HepG2 (cell line): ENCODE data around the gene WSCD1. TPM values are rescaled to one million over a fixed set of nuclear protein-coding genes. Genes with fewer than 3 reads are reported as not detected.

Experiments used
- SP2 ChIP-seq: sonication (generic); formaldehyde crosslinking; IDR thresholded peaks from 2 replicates; pipeline ENCODE4 v1.5.1; 2020; ENCODE audit warnings: mild to moderate bottlenecking, missing genetic modification reagents
- ZNF317 ChIP-seq: sonication (generic); formaldehyde crosslinking; IDR thresholded peaks from 2 replicates; pipeline ENCODE4 v1.5.0; 2020; ENCODE audit warnings: mild to moderate bottlenecking, missing genetic modification reagents
- ZNF724P ChIP-seq: sonication (generic); formaldehyde crosslinking; IDR thresholded peaks from 2 replicates; pipeline ENCODE4 v1.8.0; 2022; ENCODE audit warnings: missing genetic modification reagents, borderline replicate concordance
- polyA plus RNA-seq, 8 experiments: library from polyadenylated mRNA; depleted of rRNA in 3 of 8; stranded (reverse) in 7 of 8; unstranded in 1 of 8; fragments of >200 nt; fragmentation: Illumina TruSeq in 4 of 8; extraction: Trizol in 4 of 8; gene quantifications; 2 replicates each; pipeline versions ENCODE4 v1.2.1 to v1.2.3, GENCODE V29; 2011 to 2016; ENCODE audit warnings: low read depth in 4 of 8, missing spikeins in 1 of 8, mixed read lengths in 1 of 8; ENCODE audit not compliant: insufficient read depth in 1 of 8
- total RNA-seq, 5 experiments: library from RNA; depleted of rRNA; stranded (reverse); fragments of >200 nt; fragmentation: Illumina TruSeq; extraction: Trizol; gene quantifications; 2 replicates each; pipeline ENCODE4 v1.2.3, GENCODE V29; 2016; ENCODE audit warnings: low read depth in 1 of 5
- TF ChIP-seq, protein P1 (sequence below): sonication (generic); formaldehyde crosslinking; IDR thresholded peaks from 2 replicates; pipeline ENCODE4 v1.5.0; 2020; ENCODE audit warnings: mild to moderate bottlenecking, missing genetic modification reagents, borderline replicate concordance
- TF ChIP-seq, protein P2 (sequence below): sonication (generic); formaldehyde crosslinking; IDR thresholded peaks from 2 replicates; pipeline ENCODE4 v1.4.0; 2020; ENCODE audit warnings: mild to moderate bottlenecking, low read depth, missing genetic modification reagents

WSCD1 gene
- total and polyA plus RNA-seq, 2 of the 13 experiments (the other 11 are each of a cell fraction or from before 2014, with no cell fraction given), result 0.24 to 2.7 TPM

GRCh38 chr17:6162216-6162615 lies 92.0 kb downstream of the WSCD1 start (continued):
- TF ChIP-seq, protein P1, sequence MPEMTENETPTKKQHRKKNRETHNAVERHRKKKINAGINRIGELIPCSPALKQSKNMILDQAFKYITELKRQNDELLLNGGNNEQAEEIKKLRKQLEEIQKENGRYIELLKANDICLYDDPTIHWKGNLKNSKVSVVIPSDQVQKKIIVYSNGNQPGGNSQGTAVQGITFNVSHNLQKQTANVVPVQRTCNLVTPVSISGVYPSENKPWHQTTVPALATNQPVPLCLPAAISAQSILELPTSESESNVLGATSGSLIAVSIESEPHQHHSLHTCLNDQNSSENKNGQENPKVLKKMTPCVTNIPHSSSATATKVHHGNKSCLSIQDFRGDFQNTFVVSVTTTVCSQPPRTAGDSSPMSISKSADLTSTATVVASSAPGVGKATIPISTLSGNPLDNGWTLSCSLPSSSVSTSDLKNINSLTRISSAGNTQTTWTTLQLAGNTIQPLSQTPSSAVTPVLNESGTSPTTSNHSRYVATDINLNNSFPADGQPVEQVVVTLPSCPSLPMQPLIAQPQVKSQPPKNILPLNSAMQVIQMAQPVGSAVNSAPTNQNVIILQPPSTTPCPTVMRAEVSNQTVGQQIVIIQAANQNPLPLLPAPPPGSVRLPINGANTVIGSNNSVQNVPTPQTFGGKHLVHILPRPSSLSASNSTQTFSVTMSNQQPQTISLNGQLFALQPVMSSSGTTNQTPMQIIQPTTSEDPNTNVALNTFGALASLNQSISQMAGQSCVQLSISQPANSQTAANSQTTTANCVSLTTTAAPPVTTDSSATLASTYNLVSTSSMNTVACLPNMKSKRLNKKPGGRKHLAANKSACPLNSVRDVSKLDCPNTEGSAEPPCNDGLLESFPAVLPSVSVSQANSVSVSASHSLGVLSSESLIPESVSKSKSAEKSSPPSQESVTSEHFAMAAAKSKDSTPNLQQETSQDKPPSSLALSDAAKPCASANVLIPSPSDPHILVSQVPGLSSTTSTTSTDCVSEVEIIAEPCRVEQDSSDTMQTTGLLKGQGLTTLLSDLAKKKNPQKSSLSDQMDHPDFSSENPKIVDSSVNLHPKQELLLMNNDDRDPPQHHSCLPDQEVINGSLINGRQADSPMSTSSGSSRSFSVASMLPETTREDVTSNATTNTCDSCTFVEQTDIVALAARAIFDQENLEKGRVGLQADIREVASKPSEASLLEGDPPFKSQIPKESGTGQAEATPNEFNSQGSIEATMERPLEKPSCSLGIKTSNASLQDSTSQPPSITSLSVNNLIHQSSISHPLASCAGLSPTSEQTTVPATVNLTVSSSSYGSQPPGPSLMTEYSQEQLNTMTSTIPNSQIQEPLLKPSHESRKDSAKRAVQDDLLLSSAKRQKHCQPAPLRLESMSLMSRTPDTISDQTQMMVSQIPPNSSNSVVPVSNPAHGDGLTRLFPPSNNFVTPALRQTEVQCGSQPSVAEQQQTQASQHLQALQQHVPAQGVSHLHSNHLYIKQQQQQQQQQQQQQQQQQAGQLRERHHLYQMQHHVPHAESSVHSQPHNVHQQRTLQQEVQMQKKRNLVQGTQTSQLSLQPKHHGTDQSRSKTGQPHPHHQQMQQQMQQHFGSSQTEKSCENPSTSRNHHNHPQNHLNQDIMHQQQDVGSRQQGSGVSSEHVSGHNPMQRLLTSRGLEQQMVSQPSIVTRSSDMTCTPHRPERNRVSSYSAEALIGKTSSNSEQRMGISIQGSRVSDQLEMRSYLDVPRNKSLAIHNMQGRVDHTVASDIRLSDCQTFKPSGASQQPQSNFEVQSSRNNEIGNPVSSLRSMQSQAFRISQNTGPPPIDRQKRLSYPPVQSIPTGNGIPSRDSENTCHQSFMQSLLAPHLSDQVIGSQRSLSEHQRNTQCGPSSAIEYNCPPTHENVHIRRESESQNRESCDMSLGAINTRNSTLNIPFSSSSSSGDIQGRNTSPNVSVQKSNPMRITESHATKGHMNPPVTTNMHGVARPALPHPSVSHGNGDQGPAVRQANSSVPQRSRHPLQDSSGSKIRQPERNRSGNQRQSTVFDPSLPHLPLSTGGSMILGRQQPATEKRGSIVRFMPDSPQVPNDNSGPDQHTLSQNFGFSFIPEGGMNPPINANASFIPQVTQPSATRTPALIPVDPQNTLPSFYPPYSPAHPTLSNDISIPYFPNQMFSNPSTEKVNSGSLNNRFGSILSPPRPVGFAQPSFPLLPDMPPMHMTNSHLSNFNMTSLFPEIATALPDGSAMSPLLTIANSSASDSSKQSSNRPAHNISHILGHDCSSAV (CRISPR knock-in tag), result no peak
- no peak for TF ChIP-seq ZNF724P
- TF ChIP-seq, protein P2, sequence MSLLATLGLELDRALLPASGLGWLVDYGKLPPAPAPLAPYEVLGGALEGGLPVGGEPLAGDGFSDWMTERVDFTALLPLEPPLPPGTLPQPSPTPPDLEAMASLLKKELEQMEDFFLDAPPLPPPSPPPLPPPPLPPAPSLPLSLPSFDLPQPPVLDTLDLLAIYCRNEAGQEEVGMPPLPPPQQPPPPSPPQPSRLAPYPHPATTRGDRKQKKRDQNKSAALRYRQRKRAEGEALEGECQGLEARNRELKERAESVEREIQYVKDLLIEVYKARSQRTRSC, result no peak
- TF ChIP-seq SP2, result no peak
- no peak for TF ChIP-seq ZNF317
